B cell (primary cell): Measurements from ENCODE around the gene TMEM145. TPM values are rescaled to one million over a fixed set of nuclear protein-coding genes. Genes with fewer than 3 reads are reported as not detected.

Experiments
- ATAC-seq: fragments of 200-7000 bp; cut with Tn5 transposase; one replicate; pipeline ENCODE4 v1.10.0; 2021; ENCODE audit warnings: low read depth, mild to moderate bottlenecking, moderate number of reproducible peaks, moderate library complexity
- CTCF ChIA-PET: fragments of 350-600 bp; sonication (Branson Sonifier 250); formaldehyde crosslinking; loops from one replicate; lab custom pipeline; 2021; ENCODE audit warnings: antibody characterized with exemption, inconsistent platforms; lab: Charles Lee
- POLR2A ChIA-PET: fragments of 350-600 bp; sonication (Branson Sonifier 250); formaldehyde crosslinking; loops from one replicate; lab custom pipeline; 2021; ENCODE audit warnings: antibody characterized with exemption; lab: Charles Lee
- DNase-seq: peaks from one replicate; pipeline ENCODE4 v3.0.0; 2013
- H2AFZ ChIP-seq: 2 replicates; pipeline ENCODE4 v1.6.1; 2012; ENCODE audit warnings: mild to moderate bottlenecking, low read depth, low read length; ENCODE audit not compliant: insufficient read depth, poor library complexity, severe bottlenecking
- H3K27ac ChIP-seq, 2 donors: 1 replicate in 1 of 2; 2 replicates in 1 of 2; pipeline ENCODE4 v1.5.1; 2012 to 2013; ENCODE audit warnings: low read length in 2 of 2, mild to moderate bottlenecking in 2 of 2, moderate library complexity in 1 of 2
- H3K27me3 ChIP-seq, 4 experiments: fragments of 200-600 bp in 1 of 4; sonication (generic) in 1 of 4; replicated peaks in 1 of 4; 1 replicate in 2 of 4; 2 replicates in 2 of 4; pipeline versions ENCODE4 v1.6.1 to v1.7.0; 2013 to 2016; ENCODE audit warnings: low read length in 3 of 4, mild to moderate bottlenecking in 2 of 4, mixed read lengths in 1 of 4, moderate library complexity in 1 of 4; ENCODE audit not compliant: insufficient read depth in 4 of 4, control insufficient read depth in 3 of 4; ENCODE audit errors: control extremely low read depth in 1 of 4
- H3K36me3 ChIP-seq, 2 experiments: replicated peaks in 1 of 2; 1 replicate in 1 of 2; 2 replicates in 1 of 2; pipeline versions ENCODE4 v1.6.1 to v1.7.1; 2013; ENCODE audit warnings: low read length in 1 of 2; ENCODE audit not compliant: insufficient read depth in 2 of 2, control insufficient read depth in 1 of 2; ENCODE audit errors: control extremely low read depth in 1 of 2, extremely low read depth in 1 of 2
- H3K4me1 ChIP-seq, 2 donors: fragments of 200-600 bp in 1 of 2; sonication (generic) in 1 of 2; 1 replicate in 1 of 2; 2 replicates in 1 of 2; pipeline versions ENCODE4 v1.5.1 to v1.6.1; 2013 to 2017; ENCODE audit warnings: low read length in 2 of 2; ENCODE audit not compliant: control insufficient read depth in 2 of 2, insufficient read depth in 2 of 2
- H3K4me2 ChIP-seq: replicated peaks from 2 replicates; pipeline ENCODE3; 2012; ENCODE audit warnings: mild to moderate bottlenecking, low read depth, low read length; ENCODE audit not compliant: poor library complexity, severe bottlenecking
- H3K4me3 ChIP-seq, 5 experiments: fragments of 200-600 bp in 1 of 5; sonication (generic) in 1 of 5; 1 replicate in 3 of 5; 2 replicates in 2 of 5; pipeline versions ENCODE4 v1.5.1 to v1.7.0; 2011 to 2016; ENCODE audit warnings: low read length in 4 of 5, mild to moderate bottlenecking in 4 of 5, low read depth in 2 of 5, control low read depth in 1 of 5, moderate library complexity in 1 of 5; ENCODE audit not compliant: insufficient read depth in 1 of 5; ENCODE audit errors: control extremely low read depth in 1 of 5, extremely low read depth in 1 of 5
- H3K79me2 ChIP-seq: fragments of 200-600 bp; sonication (generic); one replicate; pipeline ENCODE4 v1.6.0; 2016; ENCODE audit warnings: low read length; ENCODE audit not compliant: control insufficient read depth, insufficient read depth
- H3K9ac ChIP-seq: fragments of 200-600 bp; sonication (generic); 2 replicates; pipeline ENCODE4 v1.6.1; 2017; ENCODE audit warnings: mild to moderate bottlenecking, low read length, moderate library complexity
- H3K9me3 ChIP-seq, 3 donors: one replicate each; pipeline versions ENCODE4 v1.6.1 to v1.7.1; 2013; ENCODE audit warnings: low read length in 2 of 3; ENCODE audit not compliant: control insufficient read depth in 2 of 3, insufficient read depth in 1 of 3; ENCODE audit errors: control extremely low read depth in 1 of 3
- H4K20me1 ChIP-seq: 2 replicates; pipeline ENCODE4 v1.6.0; 2012; ENCODE audit warnings: mild to moderate bottlenecking, low read length; ENCODE audit not compliant: insufficient read depth, control insufficient read depth, poor library complexity, severe bottlenecking
- H3K27ac Mint-ChIP-seq: one replicate; pipeline ENCODE4 v1.8.0; 2021; ENCODE audit warnings: mixed read lengths
- H3K27me3 Mint-ChIP-seq: one replicate; pipeline ENCODE4 v1.8.0; 2021; ENCODE audit warnings: mixed read lengths
- H3K4me1 Mint-ChIP-seq: one replicate; pipeline ENCODE4 v1.8.0; 2021; ENCODE audit warnings: mixed read lengths
- H3K4me3 Mint-ChIP-seq: one replicate; pipeline ENCODE4 v1.8.0; 2021; ENCODE audit warnings: mixed read lengths
- H3K9me3 Mint-ChIP-seq: one replicate; pipeline ENCODE4 v1.8.0; 2022; ENCODE audit warnings: mixed read lengths; ENCODE audit not compliant: insufficient read depth
- CTCF ChIP-seq: fragments of 200-600 bp; IDR thresholded peaks from one replicate; pipeline ENCODE4 v1.8.0; 2022; ENCODE audit warnings: antibody characterized with exemption, mild to moderate bottlenecking
- EZH2 ChIP-seq: IDR thresholded peaks from 2 replicates; pipeline ENCODE4 v1.6.1; 2012; ENCODE audit warnings: borderline replicate concordance, low read depth, mild to moderate bottlenecking, moderate library complexity, low read length; ENCODE audit not compliant: insufficient read depth, poor library complexity, severe bottlenecking
- WGBS: methylation state at CpG from one replicate; pipeline ENCODE4 v1.1.5; 2013; ENCODE audit warnings: missing lambda C conversion rate; ENCODE audit not compliant: insufficient coverage; 5-methylcytosine and 5-hydroxymethylcytosine counted together
- intact Hi-C: fragments of 100-400 bp; cut with micrococcal nuclease; formaldehyde crosslinking; loops from one replicate; pipeline ENCODE4 v1.10.0; 2022
- polyA plus RNA-seq: library from polyadenylated mRNA; depleted of rRNA; stranded (reverse); fragments of >200 nt; gene quantifications from 2 replicates; pipeline ENCODE4 v1.2.3, GENCODE V29; 2012
- total RNA-seq, 2 donors: library from RNA; stranded (reverse); fragments of 120-200 nt in 1 of 2; gene quantifications; 1 replicate in 1 of 2; 2 replicates in 1 of 2; pipeline versions ENCODE4 v1.2.3 to v1.2.4, GENCODE V29; 2013 to 2022

Gene TMEM145
- total and polyA plus RNA-seq, 2 donors (not counting 1 experiment from before 2014, with no cell fraction given), result not detected

- no peaks in the 10 kb centered on the region for H3K27me3 Mint-ChIP-seq
Observed at GRCh38 chr19:42279902-42280814, 33.0 kb upstream of the TMEM145 start.

More at GRCh38 chr19:42279902-42280814, 33.0 kb upstream of the TMEM145 start:
- H3K9me3 Mint-ChIP-seq, result no peaks in the 10 kb centered on the region
- H3K4me1 Mint-ChIP-seq, result peaks cover 33% of the 10 kb centered on the region
- H2AFZ ChIP-seq, result peak overlapping the region; percentile 63
- H4K20me1 ChIP-seq, result peaks cover 15% of the 10 kb centered on the region
- peaks cover 49% of the 10 kb centered on the region for H3K79me2 ChIP-seq
- no peaks in the 10 kb centered on the region for H3K9me3 ChIP-seq
- intact Hi-C loops, result loop anchor here (1.0 to 5.0 kb wide), 6 partner anchors 11 to 172 kb away; partner anchors contain the start of genes CIC, ERF and POU2F2
- peak; percentile 90 for DNase-seq
- H3K36me3 ChIP-seq, result no peaks in the 10 kb centered on the region
- peak overlapping the region; percentile 71 to 91 for H3K27ac ChIP-seq
- H3K4me3 Mint-ChIP-seq, result peak overlapping the region; percentile 90
- H3K9ac ChIP-seq, result peak overlapping the region; percentile 86
- H3K4me1 ChIP-seq, result peaks cover 41 to 53% of the 10 kb centered on the region in 2 donors
- peak overlapping the region; percentile 96 for H3K4me2 ChIP-seq
- H3K4me3 ChIP-seq, result peak overlapping the region; percentile 35 to 90 (median 74)
- H3K27me3 ChIP-seq, result no peaks in the 10 kb centered on the region
- H3K27ac Mint-ChIP-seq, result peak overlapping the region; percentile 96
- no peak for TF ChIP-seq EZH2
- TF ChIP-seq CTCF, result peak; percentile 98
- peak; percentile 32 for ATAC-seq
- WGBS, result under 1% methylated on average over 77 of the region's 89 CpGs
- ChIA-PET CTCF (interaction anchor here (0.8 to 4.8 kb wide), 31 partner anchors 7 to 171 kb away, joined by 3 to 89 read pairs (median 4); partner anchors contain the start of genes CIC, ERF, GSK3A and POU2F2), POLR2A (interaction anchor here (0.5 to 5.5 kb wide), 10 partner anchors 9 to 151 kb away, joined by 3 to 23 read pairs (median 4); partner anchors contain the start of genes CIC, GSK3A, PAFAH1B3 and POU2F2)
